WTC11 (cell line): ENCODE data around the gene PLPP3. TPM values are rescaled to one million over a fixed set of nuclear protein-coding genes. Genes with fewer than 3 reads are reported as not detected.

Experiments
- ATAC-seq: fragments of 200-7000 bp; cut with Tn5 transposase; 2 replicates; pipeline ENCODE4 v1.10.0; 2021; ENCODE audit warnings: mild to moderate bottlenecking, moderate library complexity
- CTCF ChIA-PET: fragments of 300-600 bp; sonication (Branson Sonifier 250); formaldehyde crosslinking; loops from one replicate; lab custom pipeline; 2021; ENCODE audit warnings: antibody characterized with exemption; lab: Charles Lee
- POLR2A ChIA-PET: fragments of 350-600 bp; sonication (Branson Sonifier 250); formaldehyde crosslinking; loops from one replicate; lab custom pipeline; 2021; ENCODE audit warnings: antibody characterized with exemption; lab: Charles Lee
- DNase-seq: peaks from one replicate; pipeline ENCODE4 v3.0.0; 2021; ENCODE audit warnings: low spot score
- H3K27ac Mint-ChIP-seq: 2 replicates; pipeline ENCODE4 v1.8.0; 2021; ENCODE audit warnings: mixed read lengths
- H3K27me3 Mint-ChIP-seq: 2 replicates; pipeline ENCODE4 v1.8.0; 2021; ENCODE audit warnings: low read depth, mild to moderate bottlenecking, moderate library complexity, mixed read lengths
- H3K36me3 Mint-ChIP-seq: 2 replicates; pipeline ENCODE4 v1.8.0; 2021; ENCODE audit warnings: mixed read lengths
- H3K4me1 Mint-ChIP-seq: 2 replicates; pipeline ENCODE4 v1.8.0; 2022; ENCODE audit warnings: mixed read lengths
- H3K4me3 Mint-ChIP-seq: 2 replicates; pipeline ENCODE4 v1.8.0; 2021; ENCODE audit warnings: mild to moderate bottlenecking, moderate library complexity, mixed read lengths
- H3K9me3 Mint-ChIP-seq: 2 replicates; pipeline ENCODE4 v1.8.0; 2021; ENCODE audit warnings: mixed read lengths
- EMX1 ChIP-seq: fragments of 250-450 bp; sonication (Bioruptor Pico); IDR thresholded peaks from 2 replicates; pipeline ENCODE4 v1.8.0; 2021; ENCODE audit warnings: mild to moderate bottlenecking
- IRF2 ChIP-seq: sonication (generic); formaldehyde crosslinking; IDR thresholded peaks from 2 replicates; pipeline ENCODE4 v1.8.0; 2022; ENCODE audit warnings: low read depth, missing genetic modification reagents, borderline replicate concordance
- NFYB ChIP-seq: sonication (generic); formaldehyde crosslinking; conservative IDR thresholded peaks from 2 replicates; pipeline ENCODE4 v1.8.0; 2022; ENCODE audit warnings: low read depth, missing genetic modification reagents
- NR3C1 ChIP-seq: sonication (generic); formaldehyde crosslinking; conservative IDR thresholded peaks from 2 replicates; pipeline ENCODE4 v1.8.1; 2023; ENCODE audit warnings: low read depth, mild to moderate bottlenecking, missing genetic modification reagents
- PREB ChIP-seq: sonication (generic); formaldehyde crosslinking; IDR thresholded peaks from 2 replicates; pipeline ENCODE4 v1.8.1; 2022; ENCODE audit warnings: mild to moderate bottlenecking, missing genetic modification reagents, moderate library complexity, borderline replicate concordance
- SOX15 ChIP-seq: fragments of 250-450 bp; sonication (Bioruptor Pico); IDR thresholded peaks from 2 replicates; pipeline ENCODE4 v1.9.0; 2021; ENCODE audit warnings: mild to moderate bottlenecking
- SP1 ChIP-seq: sonication (generic); formaldehyde crosslinking; conservative IDR thresholded peaks from 2 replicates; pipeline ENCODE4 v1.8.1; 2022; ENCODE audit warnings: missing genetic modification reagents
- USF2 ChIP-seq: sonication (generic); formaldehyde crosslinking; IDR thresholded peaks from 2 replicates; pipeline ENCODE4 v1.8.1; 2023; ENCODE audit warnings: mild to moderate bottlenecking, missing genetic modification reagents, moderate library complexity
- ZBTB21 ChIP-seq: sonication (generic); formaldehyde crosslinking; IDR thresholded peaks from 2 replicates; pipeline ENCODE4 v1.8.1; 2023; ENCODE audit warnings: mild to moderate bottlenecking, missing genetic modification reagents, borderline replicate concordance
- ZNF416 ChIP-seq: fragments of 250-450 bp; sonication (Bioruptor Pico); IDR thresholded peaks from 2 replicates; pipeline ENCODE4 v1.9.0; 2021; ENCODE audit warnings: mild to moderate bottlenecking, inconsistent platforms
- ZNF512 ChIP-seq: sonication (generic); formaldehyde crosslinking; IDR thresholded peaks from 2 replicates; pipeline ENCODE4 v1.8.1; 2022; ENCODE audit warnings: missing genetic modification reagents, borderline replicate concordance
- total RNA-seq: library from RNA; stranded (reverse); gene quantifications from 3 replicates; pipeline ENCODE4 v1.2.3, GENCODE V29; 2021
- TF ChIP-seq, protein P1 (sequence below): fragments of 250-450 bp; sonication (Bioruptor Pico); IDR thresholded peaks from 2 replicates; pipeline ENCODE4 v1.9.0; 2021; ENCODE audit warnings: mild to moderate bottlenecking, borderline replicate concordance
- TF ChIP-seq, protein P2 (sequence below): fragments of 250-450 bp; sonication (Bioruptor Pico); conservative IDR thresholded peaks from 2 replicates; pipeline ENCODE4 v1.9.0; 2021; ENCODE audit warnings: mild to moderate bottlenecking
- TF ChIP-seq, protein P3 (sequence below): sonication (generic); formaldehyde crosslinking; IDR thresholded peaks from 2 replicates; pipeline ENCODE4 v1.8.1; 2023; ENCODE audit warnings: mild to moderate bottlenecking, moderate library complexity, missing genetic modification reagents
- TF ChIP-seq, protein P4 (sequence below): sonication (generic); formaldehyde crosslinking; IDR thresholded peaks from 2 replicates; pipeline ENCODE4 v1.8.0; 2022; ENCODE audit warnings: mild to moderate bottlenecking, missing genetic modification reagents
- TF ChIP-seq, protein P5 (sequence below): fragments of 250-450 bp; sonication (Bioruptor Pico); IDR thresholded peaks from 2 replicates; pipeline ENCODE4 v2.1.2; 2022; ENCODE audit warnings: mild to moderate bottlenecking, moderate library complexity

Gene PLPP3
- total RNA-seq, 1 experiment from 2014 or later: 31.0 TPM

GRCh38 chr1:56525489-56526041 lies 53.8 kb downstream of the PLPP3 start (continued):
- TF ChIP-seq ZBTB21 (CRISPR knock-in tag) (no peak), ZNF416 (CRISPR knock-in tag) (no peak), NR3C1 (CRISPR knock-in tag) (no peak), SOX15 (CRISPR knock-in tag) (no peak)
- TF ChIP-seq, all 79 proteins: peak for 0

GRCh38 chr1:56524263-56524662 lies 55.1 kb downstream of the PLPP3 start:
- no peaks in the 10 kb centered on the region for H3K9me3 Mint-ChIP-seq
- H3K4me3 Mint-ChIP-seq: no peak overlapping the region
- POLR2A ChIA-PET: interaction anchor here (1.9 kb wide), 1 partner anchor 54 kb away, joined by 6 read pairs; the partner anchor contains the start of gene PLPP3
- DNase-seq (no peak), ATAC-seq (no peak)
- peaks cover 65% of the 10 kb centered on the region for H3K4me1 Mint-ChIP-seq
- CTCF ChIA-PET: no interaction called here
- no peaks in the 10 kb centered on the region for H3K27me3 Mint-ChIP-seq
- TF ChIP-seq, protein P1, sequence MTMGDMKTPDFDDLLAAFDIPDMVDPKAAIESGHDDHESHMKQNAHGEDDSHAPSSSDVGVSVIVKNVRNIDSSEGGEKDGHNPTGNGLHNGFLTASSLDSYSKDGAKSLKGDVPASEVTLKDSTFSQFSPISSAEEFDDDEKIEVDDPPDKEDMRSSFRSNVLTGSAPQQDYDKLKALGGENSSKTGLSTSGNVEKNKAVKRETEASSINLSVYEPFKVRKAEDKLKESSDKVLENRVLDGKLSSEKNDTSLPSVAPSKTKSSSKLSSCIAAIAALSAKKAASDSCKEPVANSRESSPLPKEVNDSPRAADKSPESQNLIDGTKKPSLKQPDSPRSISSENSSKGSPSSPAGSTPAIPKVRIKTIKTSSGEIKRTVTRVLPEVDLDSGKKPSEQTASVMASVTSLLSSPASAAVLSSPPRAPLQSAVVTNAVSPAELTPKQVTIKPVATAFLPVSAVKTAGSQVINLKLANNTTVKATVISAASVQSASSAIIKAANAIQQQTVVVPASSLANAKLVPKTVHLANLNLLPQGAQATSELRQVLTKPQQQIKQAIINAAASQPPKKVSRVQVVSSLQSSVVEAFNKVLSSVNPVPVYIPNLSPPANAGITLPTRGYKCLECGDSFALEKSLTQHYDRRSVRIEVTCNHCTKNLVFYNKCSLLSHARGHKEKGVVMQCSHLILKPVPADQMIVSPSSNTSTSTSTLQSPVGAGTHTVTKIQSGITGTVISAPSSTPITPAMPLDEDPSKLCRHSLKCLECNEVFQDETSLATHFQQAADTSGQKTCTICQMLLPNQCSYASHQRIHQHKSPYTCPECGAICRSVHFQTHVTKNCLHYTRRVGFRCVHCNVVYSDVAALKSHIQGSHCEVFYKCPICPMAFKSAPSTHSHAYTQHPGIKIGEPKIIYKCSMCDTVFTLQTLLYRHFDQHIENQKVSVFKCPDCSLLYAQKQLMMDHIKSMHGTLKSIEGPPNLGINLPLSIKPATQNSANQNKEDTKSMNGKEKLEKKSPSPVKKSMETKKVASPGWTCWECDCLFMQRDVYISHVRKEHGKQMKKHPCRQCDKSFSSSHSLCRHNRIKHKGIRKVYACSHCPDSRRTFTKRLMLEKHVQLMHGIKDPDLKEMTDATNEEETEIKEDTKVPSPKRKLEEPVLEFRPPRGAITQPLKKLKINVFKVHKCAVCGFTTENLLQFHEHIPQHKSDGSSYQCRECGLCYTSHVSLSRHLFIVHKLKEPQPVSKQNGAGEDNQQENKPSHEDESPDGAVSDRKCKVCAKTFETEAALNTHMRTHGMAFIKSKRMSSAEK (CRISPR knock-in tag): no peak
- TF ChIP-seq, protein P2, sequence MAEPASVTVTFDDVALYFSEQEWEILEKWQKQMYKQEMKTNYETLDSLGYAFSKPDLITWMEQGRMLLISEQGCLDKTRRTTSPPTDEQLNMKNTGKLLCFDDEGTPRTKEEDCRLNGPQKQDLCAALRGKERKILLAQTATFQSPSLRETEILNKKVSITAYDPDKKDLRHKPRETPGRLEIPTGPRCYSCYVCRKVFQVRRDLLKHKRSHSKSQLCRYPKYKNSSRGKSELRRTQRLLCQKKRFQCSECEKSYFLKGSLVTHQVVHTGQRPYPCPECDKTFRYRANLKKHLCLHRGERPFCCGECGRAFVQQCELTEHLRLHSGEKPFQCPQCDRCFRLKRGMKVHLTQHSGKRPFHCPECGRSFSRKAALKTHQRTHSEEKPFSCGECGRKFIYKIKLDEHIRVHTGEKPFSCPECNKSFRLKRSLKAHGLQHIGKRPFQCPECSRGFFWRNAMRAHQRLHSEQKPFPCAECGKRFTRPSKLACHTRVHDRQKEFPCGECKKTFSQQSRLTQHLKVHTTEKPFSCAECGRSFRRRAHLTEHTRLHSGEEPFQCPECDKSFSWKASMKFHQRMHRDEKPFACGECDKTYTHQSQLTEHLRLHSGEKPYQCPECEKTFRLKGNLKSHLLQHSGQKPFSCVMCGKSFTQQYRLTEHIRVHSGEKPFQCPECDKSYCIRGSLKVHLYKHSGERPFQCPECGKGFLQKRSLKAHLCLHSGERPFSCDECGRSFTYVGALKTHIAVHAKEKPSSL (CRISPR knock-in tag): no peak
- TF ChIP-seq SP1 (CRISPR knock-in tag) (no peak), IRF2 (CRISPR knock-in tag) (no peak), PREB (no peak), EMX1 (CRISPR knock-in tag) (no peak), ZNF512 (CRISPR knock-in tag) (no peak)
- H3K36me3 Mint-ChIP-seq: peaks cover 46% of the 10 kb centered on the region
- H3K27ac Mint-ChIP-seq: no peak overlapping the region; the same call in 1 of the 2 replicates

DNA sequence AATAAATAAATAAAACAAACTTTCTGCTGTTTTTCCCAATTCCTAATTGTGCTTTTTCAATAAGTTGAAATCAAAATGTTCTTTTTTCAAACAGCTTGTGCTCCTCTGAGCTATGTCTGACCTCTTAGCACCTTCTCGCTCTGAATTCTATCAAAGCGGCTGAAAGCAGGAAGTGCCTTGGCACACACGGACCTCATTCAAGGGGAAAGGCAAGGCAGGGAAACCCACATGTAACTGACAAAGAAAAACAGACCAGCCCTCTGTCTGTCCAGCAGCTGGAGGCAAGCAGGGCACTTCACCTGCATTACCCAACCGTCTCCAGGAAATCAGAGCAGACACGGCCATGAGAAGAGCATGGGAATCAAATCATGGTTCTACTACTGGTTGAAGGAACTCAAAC lies 56.7 kb downstream of the PLPP3 start:
- Mint-ChIP-seq H3K9me3 (no peaks in the 10 kb centered on the region), H3K4me1 (peaks cover 62% of the 10 kb centered on the region), H3K27ac (peak overlapping the region; percentile 55; the same call in 1 of the 2 replicates), H3K36me3 (peaks cover 49% of the 10 kb centered on the region), H3K4me3 (no peak overlapping the region), H3K27me3 (no peaks in the 10 kb centered on the region)
- ATAC-seq (no peak), DNase-seq (no peak)
- ChIA-PET POLR2A (interaction anchor here (0.6 kb wide), 1 partner anchor 31 kb away, joined by 4 read pairs; no protein-coding TSS in a partner anchor), CTCF (no interaction called here)
- TF ChIP-seq, protein P3, sequence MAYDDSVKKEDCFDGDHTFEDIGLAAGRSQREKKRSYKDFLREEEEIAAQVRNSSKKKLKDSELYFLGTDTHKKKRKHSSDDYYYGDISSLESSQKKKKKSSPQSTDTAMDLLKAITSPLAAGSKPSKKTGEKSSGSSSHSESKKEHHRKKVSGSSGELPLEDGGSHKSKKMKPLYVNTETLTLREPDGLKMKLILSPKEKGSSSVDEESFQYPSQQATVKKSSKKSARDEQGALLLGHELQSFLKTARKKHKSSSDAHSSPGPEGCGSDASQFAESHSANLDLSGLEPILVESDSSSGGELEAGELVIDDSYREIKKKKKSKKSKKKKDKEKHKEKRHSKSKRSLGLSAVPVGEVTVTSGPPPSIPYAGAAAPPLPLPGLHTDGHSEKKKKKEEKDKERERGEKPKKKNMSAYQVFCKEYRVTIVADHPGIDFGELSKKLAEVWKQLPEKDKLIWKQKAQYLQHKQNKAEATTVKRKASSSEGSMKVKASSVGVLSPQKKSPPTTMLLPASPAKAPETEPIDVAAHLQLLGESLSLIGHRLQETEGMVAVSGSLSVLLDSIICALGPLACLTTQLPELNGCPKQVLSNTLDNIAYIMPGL (CRISPR knock-in tag): no peak
- TF ChIP-seq USF2 (no peak), NFYB (CRISPR knock-in tag) (no peak)
- TF ChIP-seq, protein P4, sequence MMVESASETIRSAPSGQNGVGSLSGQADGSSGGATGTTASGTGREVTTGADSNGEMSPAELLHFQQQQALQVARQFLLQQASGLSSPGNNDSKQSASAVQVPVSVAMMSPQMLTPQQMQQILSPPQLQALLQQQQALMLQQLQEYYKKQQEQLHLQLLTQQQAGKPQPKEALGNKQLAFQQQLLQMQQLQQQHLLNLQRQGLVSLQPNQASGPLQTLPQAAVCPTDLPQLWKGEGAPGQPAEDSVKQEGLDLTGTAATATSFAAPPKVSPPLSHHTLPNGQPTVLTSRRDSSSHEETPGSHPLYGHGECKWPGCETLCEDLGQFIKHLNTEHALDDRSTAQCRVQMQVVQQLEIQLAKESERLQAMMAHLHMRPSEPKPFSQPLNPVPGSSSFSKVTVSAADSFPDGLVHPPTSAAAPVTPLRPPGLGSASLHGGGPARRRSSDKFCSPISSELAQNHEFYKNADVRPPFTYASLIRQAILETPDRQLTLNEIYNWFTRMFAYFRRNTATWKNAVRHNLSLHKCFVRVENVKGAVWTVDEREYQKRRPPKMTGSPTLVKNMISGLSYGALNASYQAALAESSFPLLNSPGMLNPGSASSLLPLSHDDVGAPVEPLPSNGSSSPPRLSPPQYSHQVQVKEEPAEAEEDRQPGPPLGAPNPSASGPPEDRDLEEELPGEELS (CRISPR knock-in tag): no peak
- TF ChIP-seq, protein P5, sequence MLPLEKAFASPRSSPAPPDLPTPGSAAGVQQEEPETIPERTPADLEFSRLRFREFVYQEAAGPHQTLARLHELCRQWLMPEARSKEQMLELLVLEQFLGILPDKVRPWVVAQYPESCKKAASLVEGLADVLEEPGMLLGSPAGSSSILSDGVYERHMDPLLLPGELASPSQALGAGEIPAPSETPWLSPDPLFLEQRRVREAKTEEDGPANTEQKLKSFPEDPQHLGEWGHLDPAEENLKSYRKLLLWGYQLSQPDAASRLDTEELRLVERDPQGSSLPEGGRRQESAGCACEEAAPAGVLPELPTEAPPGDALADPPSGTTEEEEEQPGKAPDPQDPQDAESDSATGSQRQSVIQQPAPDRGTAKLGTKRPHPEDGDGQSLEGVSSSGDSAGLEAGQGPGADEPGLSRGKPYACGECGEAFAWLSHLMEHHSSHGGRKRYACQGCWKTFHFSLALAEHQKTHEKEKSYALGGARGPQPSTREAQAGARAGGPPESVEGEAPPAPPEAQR (CRISPR knock-in tag): no peak
